GM12864 (cell line): ENCODE measurements around the gene CCDC9B.

Source experiments
- DNase-seq: peaks from one replicate; pipeline ENCODE4 v3.0.0-alpha.2; 2011; ENCODE audit warnings: low read depth
- H3K4me3 ChIP-seq: 2 replicates; pipeline ENCODE4 v1.5.1; 2011; ENCODE audit warnings: mild to moderate bottlenecking, low read depth, low read length, control low read depth
- TF ChIP-seq, protein P1 (sequence below): IDR thresholded peaks from 2 replicates; pipeline ENCODE4 v1.5.1; 2011; ENCODE audit warnings: low read depth, mild to moderate bottlenecking, moderate library complexity, low read length, control low read depth, inconsistent platforms; ENCODE audit errors: missing control alignments

CCDC9B gene

DNA sequence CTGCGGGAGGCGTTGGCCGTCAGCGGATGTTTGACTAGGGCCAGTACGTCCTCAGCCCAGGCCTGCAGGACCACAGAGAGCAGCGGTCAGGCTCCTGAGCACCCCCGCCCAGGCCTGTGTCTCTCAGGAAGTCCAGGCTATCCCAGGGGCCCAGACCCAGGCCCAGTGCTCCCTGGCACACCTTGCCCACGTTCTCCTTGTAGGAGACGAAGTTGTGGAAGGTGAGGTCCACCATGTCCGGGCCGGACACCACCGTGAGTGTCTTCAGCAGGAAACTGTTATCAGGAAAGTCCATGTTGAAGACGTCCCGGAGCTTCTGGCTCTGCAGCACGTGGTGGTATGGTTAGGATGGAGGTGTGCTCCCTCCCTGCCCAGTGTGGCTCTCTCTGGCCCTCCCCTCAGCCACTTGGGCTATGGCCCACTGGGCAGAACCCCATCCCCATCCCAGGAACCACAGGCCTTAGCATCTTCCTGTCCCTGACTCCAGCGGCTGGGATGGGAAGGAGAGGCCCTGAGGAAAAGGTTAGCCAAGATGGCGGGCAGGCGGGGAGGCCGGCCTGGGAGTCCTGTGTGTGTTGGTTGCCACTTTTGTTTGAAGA lies 38.4 kb downstream of the CCDC9B start:
- H3K4me3 ChIP-seq = no peak overlapping the region
- no peak for DNase-seq
- TF ChIP-seq, protein P1, sequence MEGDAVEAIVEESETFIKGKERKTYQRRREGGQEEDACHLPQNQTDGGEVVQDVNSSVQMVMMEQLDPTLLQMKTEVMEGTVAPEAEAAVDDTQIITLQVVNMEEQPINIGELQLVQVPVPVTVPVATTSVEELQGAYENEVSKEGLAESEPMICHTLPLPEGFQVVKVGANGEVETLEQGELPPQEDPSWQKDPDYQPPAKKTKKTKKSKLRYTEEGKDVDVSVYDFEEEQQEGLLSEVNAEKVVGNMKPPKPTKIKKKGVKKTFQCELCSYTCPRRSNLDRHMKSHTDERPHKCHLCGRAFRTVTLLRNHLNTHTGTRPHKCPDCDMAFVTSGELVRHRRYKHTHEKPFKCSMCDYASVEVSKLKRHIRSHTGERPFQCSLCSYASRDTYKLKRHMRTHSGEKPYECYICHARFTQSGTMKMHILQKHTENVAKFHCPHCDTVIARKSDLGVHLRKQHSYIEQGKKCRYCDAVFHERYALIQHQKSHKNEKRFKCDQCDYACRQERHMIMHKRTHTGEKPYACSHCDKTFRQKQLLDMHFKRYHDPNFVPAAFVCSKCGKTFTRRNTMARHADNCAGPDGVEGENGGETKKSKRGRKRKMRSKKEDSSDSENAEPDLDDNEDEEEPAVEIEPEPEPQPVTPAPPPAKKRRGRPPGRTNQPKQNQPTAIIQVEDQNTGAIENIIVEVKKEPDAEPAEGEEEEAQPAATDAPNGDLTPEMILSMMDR = no peak

DNA sequence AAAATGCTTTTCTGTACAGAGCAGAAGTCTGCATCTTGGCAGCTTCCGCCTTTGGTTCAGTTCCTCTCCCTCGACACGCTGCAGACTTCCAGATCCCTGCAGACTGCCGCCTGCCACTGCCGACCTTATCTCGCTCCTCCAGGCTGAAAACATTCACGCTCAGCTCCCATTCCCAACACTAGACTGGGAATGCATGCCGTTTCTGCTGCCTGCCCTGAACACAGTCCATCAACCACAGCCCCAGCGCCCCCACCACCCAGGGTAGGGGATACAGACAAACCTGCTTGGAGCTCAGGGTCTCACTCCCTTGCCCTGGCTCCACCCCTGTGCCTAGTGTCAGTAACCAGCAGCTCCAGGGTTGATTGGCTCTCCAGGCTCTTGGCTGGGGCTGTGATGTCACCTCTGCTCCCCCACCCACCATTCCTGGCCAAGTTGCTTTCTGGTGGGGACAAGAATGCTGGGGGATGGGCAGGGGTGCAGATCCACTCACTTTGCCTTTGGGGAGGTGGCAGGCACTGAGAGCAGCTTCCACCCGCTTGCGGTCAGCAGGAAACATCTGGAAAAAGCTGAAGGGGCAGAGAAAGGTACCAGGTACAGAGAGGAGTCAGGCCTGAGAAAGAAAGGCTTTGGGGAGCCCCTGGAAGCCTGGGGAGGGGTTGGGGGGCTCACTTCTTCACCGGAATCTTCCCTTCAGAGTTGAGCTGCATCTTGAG lies 39.1 kb downstream of the CCDC9B start:
- no peak overlapping the region for H3K4me3 ChIP-seq
- DNase-seq = no peak
- TF ChIP-seq, protein P1 = no peak

DNA sequence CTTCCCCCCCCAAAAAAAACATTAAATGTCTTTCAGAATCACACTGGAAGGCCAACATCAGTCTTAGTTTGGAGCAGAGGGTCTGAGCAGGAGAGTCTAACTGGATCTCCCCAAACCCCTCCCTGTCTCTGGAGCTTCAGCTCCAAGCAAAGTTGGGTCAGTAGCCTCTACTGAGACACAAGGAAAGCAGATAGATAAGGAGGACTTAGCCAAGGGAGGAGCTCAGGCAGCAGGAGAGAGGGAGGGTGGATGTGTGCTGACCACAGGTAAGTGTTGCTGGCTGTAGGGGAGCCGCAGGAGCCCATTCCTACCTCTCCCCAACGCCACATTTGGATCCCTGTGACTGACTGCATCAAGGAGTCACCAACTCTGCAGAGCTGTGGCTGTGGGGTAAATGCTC lies 40.0 kb downstream of the CCDC9B start:
- no peak overlapping the region for H3K4me3 ChIP-seq
- TF ChIP-seq, protein P1 = no peak
- DNase-seq = no peak

DNA sequence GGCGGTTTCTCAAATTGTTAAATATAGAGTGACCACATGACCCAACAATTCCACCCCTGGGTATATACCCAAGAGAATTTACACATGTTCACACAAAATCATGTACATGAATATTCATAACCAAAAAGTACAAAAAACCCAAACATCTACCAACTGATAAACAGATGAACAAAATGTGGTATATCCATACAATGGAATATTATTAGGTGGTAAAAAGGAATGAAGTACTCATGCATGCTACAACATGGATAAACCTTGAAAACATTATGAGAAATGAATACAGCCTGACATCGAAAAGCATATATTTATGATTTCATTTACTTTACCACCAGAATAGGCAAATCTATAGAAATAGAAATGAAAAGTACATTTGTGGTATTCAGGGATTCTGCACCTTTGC lies 40.4 kb downstream of the CCDC9B start:
- no peak for DNase-seq
- H3K4me3 ChIP-seq = no peak overlapping the region
- TF ChIP-seq, protein P1 = no peak

DNA sequence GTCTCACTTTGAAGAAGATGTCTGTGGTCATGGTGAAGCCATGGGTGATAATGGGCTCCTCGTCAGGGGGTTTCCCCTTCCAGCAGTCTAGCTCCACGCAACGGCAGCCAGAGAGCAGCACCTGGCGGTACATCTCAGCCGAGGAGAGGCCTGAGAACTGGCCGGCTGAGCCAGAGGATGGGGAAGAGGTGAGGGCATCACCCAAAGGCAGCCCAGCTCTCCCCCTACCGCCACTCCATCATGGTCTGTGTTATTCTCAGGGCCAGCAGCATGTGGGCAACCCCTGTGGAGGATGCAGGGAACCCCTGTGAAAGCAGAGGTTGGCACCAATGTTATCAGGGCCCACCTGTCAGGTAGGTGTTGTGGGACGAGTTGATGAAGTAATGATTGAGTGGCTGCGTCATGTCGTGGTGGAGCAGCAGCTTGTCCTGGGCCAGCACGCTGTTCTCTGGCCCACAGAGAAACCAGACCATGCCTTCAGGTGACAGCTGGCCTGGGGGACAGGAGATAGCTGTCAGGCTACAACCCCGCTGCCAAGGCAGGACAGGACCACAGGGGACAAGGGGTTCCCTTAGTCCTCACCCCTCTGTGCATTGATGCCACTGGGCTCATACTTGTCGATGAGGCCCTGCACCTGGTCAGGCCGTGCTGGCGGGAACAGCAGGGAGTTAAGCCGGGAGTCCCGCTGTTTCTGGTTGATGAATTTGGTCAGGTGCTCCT lies 42.4 kb downstream of the CCDC9B start:
- DNase-seq = no peak
- TF ChIP-seq, protein P1 = no peak
- H3K4me3 ChIP-seq = no peak overlapping the region

DNA sequence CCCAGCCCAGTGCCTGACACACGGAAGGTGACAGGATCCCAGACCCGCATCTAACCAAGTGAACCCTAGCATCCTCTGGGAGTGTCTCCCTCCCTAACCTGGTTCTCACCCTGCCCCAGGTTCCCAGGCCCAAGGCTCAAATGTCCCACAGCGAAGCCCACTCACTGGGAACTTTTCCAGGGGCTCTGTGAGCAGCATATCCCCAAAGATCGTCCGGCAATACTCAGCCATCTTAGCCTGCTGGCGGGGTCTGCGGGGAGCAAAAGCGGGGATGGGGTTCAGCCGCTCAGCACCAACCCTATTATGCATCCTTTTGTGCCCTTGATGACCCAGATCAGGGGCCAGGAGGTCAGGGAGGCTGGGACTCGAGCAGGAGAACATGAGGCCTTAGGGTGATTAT lies 43.4 kb downstream of the CCDC9B start:
- H3K4me3 ChIP-seq = no peak overlapping the region
- TF ChIP-seq, protein P1 = no peak
- no peak for DNase-seq
